Measurements from ENCODE around the gene UBAP1L.
A peak's percentile ranks its signal among the peaks of the same experiment; 100 is the strongest.

GRCh38 chr15:65082303-65082953, 32.6 kb downstream of the UBAP1L start:
- TF ChIP-seq CTCF (IDR thresholded peaks at IDR 0.05) (no peak), POLR2A (IDR thresholded peaks at IDR 0.05) (peak; percentile 39), POLR2AphosphoS5 (IDR thresholded peaks at IDR 0.05) (peak in 2 of 3 donors; percentile 21 to 50), EP300 (IDR thresholded peaks at IDR 0.05; ENCODE audit: low read depth) (no peak)
